HCT116 (cell line): Measurements from ENCODE around the gene ENSA. TPM values are rescaled to one million over a fixed set of nuclear protein-coding genes. Genes with fewer than 3 reads are reported as not detected.
"Not testable (repeated sequence)": the region's sequence is repeated elsewhere in the genome, so short reads cannot be mapped to it uniquely, and the experiment has no call there.

Experiments used
- ATAC-seq: fragments of 200-7000 bp; cut with Tn5 transposase; 2 replicates; pipeline ENCODE4 v1.9.1; 2020; ENCODE audit warnings: mild to moderate bottlenecking, moderate library complexity
- BruUV-seq: library from RNA; stranded (reverse); fragments of 400-500 nt; replicated peaks from 2 replicates; lab custom pipeline; 2021; lab: Mats Ljungman, UMichigan
- CTCF ChIA-PET: fragments of 300-600 bp; sonication (Branson Sonifier 250); formaldehyde crosslinking; loops from one replicate; lab custom pipeline; 2021; ENCODE audit warnings: antibody characterized with exemption; lab: Charles Lee
- POLR2A ChIA-PET: fragments of 300-600, 350-600 bp; sonication (Branson Sonifier 250); formaldehyde crosslinking; loops from one replicate; lab custom pipeline; 2021; ENCODE audit warnings: antibody characterized with exemption; lab: Charles Lee
- RAD21 ChIA-PET, 2 experiments: fragments of 300-600 bp; sonication (Branson Sonifier 250); formaldehyde crosslinking; loops; one replicate each; lab custom pipeline; 2023; ENCODE audit warnings: low total read pairs in 2 of 2; ENCODE audit not compliant: uncharacterized antibody in 2 of 2, unreplicated experiment in 2 of 2, low non-redundant PET in 1 of 2; lab: Charles Lee
- DNase-seq: peaks from one replicate; pipeline ENCODE4 v3.0.0-alpha.2; 2010; ENCODE audit warnings: low read depth, low spot score
- H2AFZ ChIP-seq: fragments of 200-600 bp; shearing (Covaris generic), sonication (generic); 2 replicates; pipeline ENCODE4 v1.6.1; 2017; ENCODE audit warnings: low read depth, mixed run types, mixed read lengths, antibody characterized with exemption, low read length; ENCODE audit not compliant: poor library complexity, severe bottlenecking
- H3K27ac ChIP-seq: 2 replicates; pipeline ENCODE4 v1.5.1; 2012; ENCODE audit warnings: low read depth, low read length
- H3K27me3 ChIP-seq: fragments of 200-600 bp; sonication (generic); 2 replicates; pipeline ENCODE4 v1.6.1; 2016; ENCODE audit warnings: mixed run types, low read length, mixed read lengths; ENCODE audit not compliant: insufficient read depth
- H3K36me3 ChIP-seq, 2 experiments: fragments of 200-500 bp in 1 of 2; fragments of 200-600 bp in 1 of 2; sonication (Bioruptor generic) in 1 of 2; sonication (generic) in 1 of 2; 2 replicates each; pipeline versions ENCODE4 v1.5.1 to v1.6.1; 2014 to 2016; ENCODE audit warnings: low read length in 2 of 2, inconsistent platforms in 1 of 2, mixed read lengths in 1 of 2, mixed run types in 1 of 2; ENCODE audit not compliant: insufficient read depth in 2 of 2, control insufficient read depth in 1 of 2
- H3K4me1 ChIP-seq, 2 experiments: fragments of 200-600 bp in 1 of 2; sonication (generic) in 1 of 2; 2 replicates each; pipeline versions ENCODE4 v1.5.1 to v1.6.1; 2012 to 2017; ENCODE audit warnings: low read length in 2 of 2, inconsistent platforms in 1 of 2, mild to moderate bottlenecking in 1 of 2, mixed read lengths in 1 of 2, mixed run types in 1 of 2, moderate library complexity in 1 of 2; ENCODE audit not compliant: insufficient read depth in 2 of 2, control insufficient read depth in 1 of 2
- H3K4me2 ChIP-seq: fragments of 200-600 bp; sonication (generic); 2 replicates; pipeline ENCODE4 v1.6.1; 2017; ENCODE audit warnings: mixed run types, low read length, mixed read lengths
- H3K4me3 ChIP-seq, 2 experiments: fragments of 200-600 bp in 1 of 2; sonication (generic) in 1 of 2; replicated peaks in 1 of 2; 2 replicates each; pipeline ENCODE4 v1.5.1; 2011 to 2016; ENCODE audit warnings: low read length in 2 of 2, control low read depth in 1 of 2, low read depth in 1 of 2, mild to moderate bottlenecking in 1 of 2, mixed read lengths in 1 of 2, mixed run types in 1 of 2
- H3K79me2 ChIP-seq: fragments of 200-600 bp; sonication (generic); 2 replicates; pipeline ENCODE4 v1.6.1; 2017; ENCODE audit warnings: mild to moderate bottlenecking, mixed run types, low read length, moderate library complexity, mixed read lengths; ENCODE audit not compliant: insufficient read depth
- H3K9ac ChIP-seq: fragments of 200-600 bp; sonication (generic); 2 replicates; pipeline ENCODE4 v1.6.1; 2016; ENCODE audit warnings: low read length, mixed read lengths
- H3K9me2 ChIP-seq: fragments of 200-600 bp; sonication (generic), shearing (Covaris generic); 2 replicates; pipeline ENCODE4 v1.6.1; 2017; ENCODE audit warnings: mixed run types, mild to moderate bottlenecking, moderate library complexity; ENCODE audit not compliant: insufficient read depth
- H3K9me3 ChIP-seq, 2 experiments: fragments of 200-500 bp in 1 of 2; fragments of 200-600 bp in 1 of 2; sonication (Bioruptor generic) in 1 of 2; sonication (generic) in 1 of 2; 2 replicates each; pipeline ENCODE4 v1.6.1; 2014 to 2017; ENCODE audit warnings: low read length in 2 of 2, mixed read lengths in 2 of 2, inconsistent platforms in 1 of 2, low read depth in 1 of 2, mild to moderate bottlenecking in 1 of 2, mixed run types in 1 of 2, moderate library complexity in 1 of 2; ENCODE audit not compliant: control insufficient read depth in 1 of 2, insufficient read depth in 1 of 2
- H4K20me1 ChIP-seq: fragments of 200-600 bp; sonication (generic), shearing (Covaris generic); 2 replicates; pipeline ENCODE4 v1.6.1; 2017; ENCODE audit warnings: mixed run types, mild to moderate bottlenecking, moderate library complexity; ENCODE audit not compliant: insufficient read depth
- EGR1 ChIP-seq: IDR thresholded peaks from 2 replicates; pipeline ENCODE4 v1.6.1; 2012; ENCODE audit warnings: low read depth
- EZH2 ChIP-seq: fragments of 200-600 bp; sonication (generic); IDR thresholded peaks from 2 replicates; pipeline ENCODE4 v1.6.1; 2017; ENCODE audit warnings: antibody characterized with exemption, mixed run types
- POLR2AphosphoS5 ChIP-seq: IDR thresholded peaks from 2 replicates; pipeline ENCODE4 v1.6.1; 2011; ENCODE audit warnings: mild to moderate bottlenecking, low read depth, low read length, moderate library complexity
- RAD21 ChIP-seq: IDR thresholded peaks from 2 replicates; pipeline ENCODE4 v1.6.1; 2012; ENCODE audit warnings: low read depth, mild to moderate bottlenecking
- SRF ChIP-seq: IDR thresholded peaks from 2 replicates; pipeline ENCODE4 v1.6.1; 2012; ENCODE audit warnings: low read depth
- intact Hi-C: fragments of 100-400 bp; cut with micrococcal nuclease; formaldehyde crosslinking; loops from 2 replicates; pipeline ENCODE4 v1.10.0; 2022
- total RNA-seq: library from RNA; stranded (reverse); gene quantifications from one replicate; pipeline ENCODE4 v1.2.1, GENCODE V29; 2021; ENCODE audit not compliant: unreplicated experiment

The ENSA gene
- total RNA-seq, 1 experiment from 2014 or later = 130 TPM

- TF ChIP-seq EZH2 (no peak), EGR1 (no peak), RAD21 (no peak), SRF (no peak), POLR2AphosphoS5 (no peak)
Measured at GRCh38 chr1:150582371-150582770, 47.0 kb downstream of the ENSA start (continued).

- Histone ChIP-seq H3K79me2 (peaks cover 35% of the 10 kb centered on the region), H3K4me1 (peaks cover 11 to 23% of the 10 kb centered on the region in 2 experiments), H3K36me3 (peaks cover 8 to 20% of the 10 kb centered on the region in 2 experiments), H4K20me1 (peaks cover 21% of the 10 kb centered on the region; the same call in 1 of the 2 replicates)
- POLR2A ChIA-PET, H3K9me2 ChIP-seq, H3K9ac ChIP-seq, H2AFZ ChIP-seq, H3K9me3 ChIP-seq, H3K4me3 ChIP-seq, H3K27ac ChIP-seq, H3K27me3 ChIP-seq, DNase-seq, ATAC-seq, BruUV-seq, RAD21 ChIA-PET, intact Hi-C loops, CTCF ChIA-PET, H3K4me2 ChIP-seq: not testable (repeated sequence)
Measured at GRCh38 chr1:150581962-150582361, 47.5 kb downstream of the ENSA start.

DNA sequence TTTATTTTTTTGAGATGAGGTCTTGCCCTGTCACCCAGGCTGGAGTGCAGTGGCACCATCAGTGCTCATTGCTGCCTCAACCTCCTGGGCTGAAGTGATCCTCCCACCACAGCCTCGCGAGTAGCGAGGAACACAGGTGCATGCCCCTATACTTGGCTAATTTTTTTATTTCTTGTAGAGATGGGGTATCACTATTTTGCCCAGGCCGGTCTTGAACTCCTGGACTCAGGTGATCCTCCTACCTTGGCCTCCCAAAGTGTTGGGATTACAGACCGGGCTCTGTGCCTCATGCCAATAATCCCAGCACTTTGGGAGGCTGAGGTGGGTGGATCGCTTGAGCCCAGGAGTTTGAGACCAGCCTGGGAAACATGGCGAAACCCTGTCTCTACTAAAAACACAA, 48.0 kb downstream of the ENSA start:
- H3K4me2 ChIP-seq, H3K9ac ChIP-seq, DNase-seq, H2AFZ ChIP-seq, H3K27ac ChIP-seq, H3K9me3 ChIP-seq, CTCF ChIA-PET, intact Hi-C loops, RAD21 ChIA-PET, H3K9me2 ChIP-seq, ATAC-seq, H3K27me3 ChIP-seq, BruUV-seq, H3K4me3 ChIP-seq: not testable (repeated sequence)
- Histone ChIP-seq H3K4me1 (peaks cover 14 to 28% of the 10 kb centered on the region in 2 experiments), H3K79me2 (peaks cover 40% of the 10 kb centered on the region), H3K36me3 (peaks cover 13 to 25% of the 10 kb centered on the region in 2 experiments), H4K20me1 (peaks cover 26% of the 10 kb centered on the region)
- POLR2A ChIA-PET = interaction anchor here (3.4 kb wide), 1 partner anchor 17 kb away, joined by 18 read pairs; no protein-coding TSS in a partner anchor

DNA sequence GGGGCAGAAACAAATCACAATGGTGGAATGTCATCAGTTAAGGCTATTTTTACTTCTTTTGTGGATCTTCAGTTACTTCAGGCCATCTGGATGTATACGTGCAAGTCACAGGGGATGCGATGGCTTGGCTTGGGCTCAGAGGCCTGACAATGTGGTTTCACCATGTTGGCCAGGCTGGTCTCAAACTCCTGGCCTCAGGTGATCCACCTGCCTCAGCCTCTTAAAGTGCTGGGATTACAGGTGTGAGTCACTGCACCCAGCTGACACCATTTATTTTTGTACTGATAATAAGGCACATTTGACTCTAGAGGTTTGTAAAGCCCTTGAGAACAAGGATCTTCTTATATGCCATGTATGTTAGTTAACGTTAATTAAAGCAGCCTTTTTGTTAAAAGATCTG, 48.4 kb downstream of the ENSA start:
- H3K27ac ChIP-seq, RAD21 ChIA-PET, H3K4me3 ChIP-seq, H2AFZ ChIP-seq, H3K9me3 ChIP-seq, intact Hi-C loops, H3K4me2 ChIP-seq, ATAC-seq, H3K27me3 ChIP-seq, BruUV-seq, H3K9ac ChIP-seq, DNase-seq, H3K9me2 ChIP-seq: not testable (repeated sequence)
- POLR2A ChIA-PET = interaction anchor here (3.4 kb wide), 1 partner anchor 17 kb away, joined by 18 read pairs; no protein-coding TSS in a partner anchor
- Histone ChIP-seq H3K79me2 (peaks cover 45% of the 10 kb centered on the region), H4K20me1 (peaks cover 31% of the 10 kb centered on the region), H3K36me3 (peaks cover 17 to 30% of the 10 kb centered on the region in 2 experiments), H3K4me1 (peaks cover 18 to 33% of the 10 kb centered on the region in 2 experiments)
- CTCF ChIA-PET = interaction anchor here (0.9 kb wide), 1 partner anchor 21 kb away, joined by 3 read pairs; no protein-coding TSS in a partner anchor
